ENCODE measurements around the gene CTBP2. TPM values are rescaled to one million over a fixed set of nuclear protein-coding genes. Genes with fewer than 3 reads are reported as not detected.

The CTBP2 gene
- total RNA-seq, 4 donors from 2014 or later: 69.7 to 125 (median 84.7) TPM

DNA sequence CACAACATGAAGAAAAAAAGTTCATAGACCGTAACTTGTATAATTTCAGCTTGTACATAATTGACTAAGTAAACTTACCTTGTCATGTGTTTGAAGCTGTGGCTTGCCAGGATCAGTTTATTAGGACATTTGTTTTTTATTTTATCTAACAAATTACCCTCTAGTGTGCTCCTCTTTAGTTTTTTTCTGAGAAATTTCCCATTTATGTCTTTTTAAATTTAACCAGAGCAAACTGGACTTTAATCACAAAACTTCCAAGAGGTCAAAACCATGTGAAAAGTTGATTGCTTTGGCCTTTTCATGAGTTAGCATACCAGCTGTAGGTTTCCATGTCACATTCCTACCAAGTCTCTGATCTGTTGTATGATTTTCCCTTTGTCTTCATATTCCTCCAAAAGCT lies 176.0 kb downstream of the CTBP2 start:
- Histone ChIP-seq H3K27me3 (no peaks in the 10 kb centered on the region), H3K36me3 (peaks cover 38 to 77% (median 61%) of the 10 kb centered on the region in 4 donors), H3K4me3 (no peak overlapping the region), H3K4me1 (peaks cover 0 to 8% (median 3%) of the 10 kb centered on the region in 4 donors), H3K9me3 (no peaks in the 10 kb centered on the region), H3K27ac (replicated peaks in 1 of 4) (no peak overlapping the region)
- intact Hi-C loops (cut with DNase I): no loop called here
- WGBS: 74% methylated on average over 1 of the region's 1 CpG
- TF ChIP-seq, protein P1, sequence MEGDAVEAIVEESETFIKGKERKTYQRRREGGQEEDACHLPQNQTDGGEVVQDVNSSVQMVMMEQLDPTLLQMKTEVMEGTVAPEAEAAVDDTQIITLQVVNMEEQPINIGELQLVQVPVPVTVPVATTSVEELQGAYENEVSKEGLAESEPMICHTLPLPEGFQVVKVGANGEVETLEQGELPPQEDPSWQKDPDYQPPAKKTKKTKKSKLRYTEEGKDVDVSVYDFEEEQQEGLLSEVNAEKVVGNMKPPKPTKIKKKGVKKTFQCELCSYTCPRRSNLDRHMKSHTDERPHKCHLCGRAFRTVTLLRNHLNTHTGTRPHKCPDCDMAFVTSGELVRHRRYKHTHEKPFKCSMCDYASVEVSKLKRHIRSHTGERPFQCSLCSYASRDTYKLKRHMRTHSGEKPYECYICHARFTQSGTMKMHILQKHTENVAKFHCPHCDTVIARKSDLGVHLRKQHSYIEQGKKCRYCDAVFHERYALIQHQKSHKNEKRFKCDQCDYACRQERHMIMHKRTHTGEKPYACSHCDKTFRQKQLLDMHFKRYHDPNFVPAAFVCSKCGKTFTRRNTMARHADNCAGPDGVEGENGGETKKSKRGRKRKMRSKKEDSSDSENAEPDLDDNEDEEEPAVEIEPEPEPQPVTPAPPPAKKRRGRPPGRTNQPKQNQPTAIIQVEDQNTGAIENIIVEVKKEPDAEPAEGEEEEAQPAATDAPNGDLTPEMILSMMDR (IDR thresholded peaks at IDR 0.05): no peak
- no peak for TF ChIP-seq POLR2A (IDR thresholded peaks at IDR 0.05; ENCODE audit: low read depth)
- no peak for TF ChIP-seq EP300 (IDR thresholded peaks at IDR 0.05)
- no peak for TF ChIP-seq POLR2AphosphoS5 (IDR thresholded peaks at IDR 0.05)
- DNase-seq (ENCODE audit: extremely low spot score): no peak

DNA sequence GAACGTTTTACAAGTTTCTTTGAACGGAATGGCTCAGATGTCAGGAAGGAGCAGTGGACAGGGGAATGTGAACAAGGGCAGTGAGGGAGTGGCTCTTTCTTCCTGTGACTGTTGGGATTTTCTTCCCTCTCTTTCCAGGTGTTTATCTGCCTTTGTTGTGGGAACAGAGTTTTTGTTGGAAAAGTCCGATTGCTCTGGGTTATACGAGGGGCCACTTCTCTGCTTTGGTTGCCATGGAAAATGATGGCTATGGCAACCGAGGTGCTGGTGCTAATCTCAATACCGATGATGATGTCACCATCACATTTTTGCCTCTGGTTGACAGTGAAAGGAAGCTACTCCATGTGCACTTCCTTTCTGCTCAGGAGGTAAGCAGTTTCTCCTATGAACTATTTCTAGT lies 177.0 kb downstream of the CTBP2 start:
- intact Hi-C loops (cut with DNase I): no loop called here
- Histone ChIP-seq H3K27ac (replicated peaks in 1 of 4) (no peak overlapping the region), H3K9me3 (no peaks in the 10 kb centered on the region), H3K4me1 (peaks cover under 1 to 10% (median 4%) of the 10 kb centered on the region in 4 donors), H3K27me3 (no peaks in the 10 kb centered on the region), H3K36me3 (peaks cover 38 to 69% (median 54%) of the 10 kb centered on the region in 4 donors), H3K4me3 (no peak overlapping the region)
- DNase-seq (ENCODE audit: extremely low spot score): no peak
- no peak for TF ChIP-seq POLR2A (IDR thresholded peaks at IDR 0.05; ENCODE audit: low read depth)
- TF ChIP-seq, protein P1 (IDR thresholded peaks at IDR 0.05): no peak
- WGBS: 57% methylated on average over 6 of the region's 6 CpGs

DNA sequence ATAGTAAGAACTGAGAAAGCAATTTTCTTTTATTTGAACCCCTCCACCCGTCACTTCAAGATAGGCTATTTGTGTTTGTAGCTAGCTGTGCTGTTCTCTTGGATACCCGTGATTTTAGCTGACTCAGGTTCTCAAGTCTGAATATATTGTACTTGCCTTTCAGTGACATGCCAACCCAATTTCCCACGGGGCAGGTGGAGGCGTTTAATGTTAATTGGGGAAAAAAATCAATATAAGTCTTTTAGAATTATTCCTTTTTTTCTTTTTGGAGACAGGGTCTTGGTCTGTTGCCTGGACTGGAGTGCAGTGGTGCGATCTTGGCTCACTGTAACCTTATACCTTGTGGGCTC lies 182.0 kb downstream of the CTBP2 start:
- intact Hi-C loops (cut with DNase I): no loop called here
- no peak overlapping the region for H3K27ac ChIP-seq (replicated peaks in 1 of 4)

DNA sequence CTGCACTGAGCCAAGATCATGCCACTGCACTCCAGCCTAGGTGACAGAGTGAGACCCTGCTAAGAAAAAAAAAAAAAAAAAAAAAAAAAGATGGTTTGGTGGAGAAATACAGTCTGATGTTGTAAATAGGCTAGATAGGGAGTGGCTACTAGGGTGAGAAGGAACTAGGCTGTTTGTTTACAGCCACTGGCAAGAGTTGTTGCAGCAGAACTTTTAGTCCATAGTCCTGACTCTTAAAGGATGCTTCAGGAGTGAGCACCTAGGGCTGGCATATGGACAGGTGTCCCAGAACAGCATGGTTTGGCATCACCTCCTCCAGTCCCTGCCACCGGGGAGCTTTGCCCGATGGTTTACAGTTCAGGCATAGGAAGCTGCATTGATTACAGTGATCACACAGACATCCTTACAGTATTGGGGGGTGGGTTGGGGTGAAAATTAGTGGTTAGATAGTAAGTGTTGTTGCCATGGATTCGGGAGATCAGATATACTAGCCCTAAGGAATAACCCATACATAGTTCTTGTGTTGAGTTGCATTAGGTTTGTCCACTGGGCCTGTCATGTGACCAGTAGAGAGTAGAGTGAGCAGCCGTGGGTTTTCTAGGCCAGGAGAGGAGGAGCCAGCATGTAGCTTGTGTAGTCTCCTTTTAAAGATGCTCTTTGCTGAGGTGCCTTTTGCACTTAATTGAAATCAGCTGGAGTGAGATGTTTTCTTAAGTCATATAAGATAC lies 182.6 kb downstream of the CTBP2 start:
- peaks cover 4 to 12% (median 9%) of the 10 kb centered on the region in 4 donors for H3K4me1 ChIP-seq
- no peak overlapping the region for H3K27ac ChIP-seq (replicated peaks in 1 of 4)
- H3K27me3 ChIP-seq: no peaks in the 10 kb centered on the region
- no peak for DNase-seq (ENCODE audit: extremely low spot score)
- H3K4me3 ChIP-seq: no peak overlapping the region
- TF ChIP-seq POLR2AphosphoS5 (IDR thresholded peaks at IDR 0.05) (no peak), POLR2A (IDR thresholded peaks at IDR 0.05; ENCODE audit: low read depth) (no peak), EP300 (IDR thresholded peaks at IDR 0.05) (no peak)
- TF ChIP-seq, protein P1 (IDR thresholded peaks at IDR 0.05): no peak
- intact Hi-C loops (cut with DNase I): no loop called here
- no peaks in the 10 kb centered on the region for H3K9me3 ChIP-seq
- H3K36me3 ChIP-seq: peaks cover 18 to 44% (median 30%) of the 10 kb centered on the region in 4 donors
- WGBS: 79% methylated on average over 4 of the region's 4 CpGs

More for the DNA sequence above, 182.0 kb downstream of the CTBP2 start:
- peaks cover 4 to 15% (median 10%) of the 10 kb centered on the region in 4 donors for H3K4me1 ChIP-seq
- peaks cover 20 to 47% (median 32%) of the 10 kb centered on the region in 4 donors for H3K36me3 ChIP-seq
- no peak overlapping the region for H3K4me3 ChIP-seq
- DNase-seq (ENCODE audit: extremely low spot score): no peak
- no peaks in the 10 kb centered on the region for H3K9me3 ChIP-seq
- no peak for TF ChIP-seq POLR2A (IDR thresholded peaks at IDR 0.05; ENCODE audit: low read depth)
- TF ChIP-seq, protein P1 (IDR thresholded peaks at IDR 0.05): no peak
- TF ChIP-seq POLR2AphosphoS5 (IDR thresholded peaks at IDR 0.05): no peak
- no peak for TF ChIP-seq EP300 (IDR thresholded peaks at IDR 0.05)
- H3K27me3 ChIP-seq: no peaks in the 10 kb centered on the region
- WGBS: 88% methylated on average over 5 of the region's 5 CpGs
